Amniotic epithelial cell (primary cell): ENCODE measurements around the gene NUDCD3.

Source experiments
- DNase-seq: peaks from one replicate; pipeline ENCODE4 v3.0.0-alpha.2; 2010; ENCODE audit warnings: low read depth

NUDCD3 gene

DNA sequence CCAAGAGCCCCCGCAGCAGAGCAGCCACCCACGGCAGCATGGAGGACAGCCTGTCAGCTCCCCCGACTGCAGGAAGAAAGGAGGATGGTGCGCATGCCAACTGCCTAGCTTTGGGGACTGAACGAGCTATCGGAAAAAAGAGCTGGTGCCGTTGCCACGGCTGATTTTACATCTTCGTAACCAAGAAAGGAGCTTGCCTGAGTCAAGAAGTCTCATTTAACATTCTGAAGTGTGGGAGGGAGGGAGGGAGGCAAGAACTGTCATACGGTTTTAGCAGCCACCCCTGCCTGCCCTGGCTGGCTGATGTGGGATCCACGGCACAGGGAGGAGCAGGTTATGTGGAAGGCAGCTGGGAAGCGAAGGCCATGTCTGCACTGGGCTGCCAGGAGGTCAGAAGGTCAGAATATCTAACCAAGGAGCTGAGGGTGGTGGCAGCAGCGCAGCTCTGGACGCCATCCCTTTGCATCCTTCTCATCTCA, 90.4 kb downstream of the NUDCD3 start:
- no peak for DNase-seq

DNA sequence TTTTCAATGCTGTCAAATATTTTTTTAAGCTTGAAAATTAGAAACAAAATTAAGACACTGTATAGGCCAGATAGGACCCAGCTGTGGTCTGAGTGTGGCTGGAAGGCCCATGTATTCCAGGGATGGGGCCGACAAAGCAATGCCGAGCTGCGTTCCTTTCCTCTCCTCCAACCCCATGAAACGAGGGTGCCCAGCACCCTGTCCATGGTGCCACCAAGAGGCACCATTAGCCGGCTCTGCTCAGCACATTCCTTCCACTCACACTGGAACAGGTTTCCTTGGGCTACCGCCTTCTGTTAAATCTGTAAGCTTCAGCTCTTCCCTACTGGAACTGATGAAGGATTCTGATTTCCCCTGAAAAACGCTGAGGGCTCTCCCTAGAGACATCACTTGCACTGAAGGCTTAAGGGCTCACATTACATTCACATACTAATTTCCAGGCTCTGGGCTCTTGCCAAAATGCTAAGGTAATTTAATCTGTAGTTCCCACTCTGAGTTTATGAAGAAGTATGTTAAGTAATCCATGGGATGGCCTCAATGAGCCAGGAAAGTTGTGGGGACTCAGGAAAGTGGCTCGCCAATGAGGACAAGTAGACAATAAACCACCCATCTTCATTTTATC, 91.4 kb downstream of the NUDCD3 start:
- no peak for DNase-seq

DNA sequence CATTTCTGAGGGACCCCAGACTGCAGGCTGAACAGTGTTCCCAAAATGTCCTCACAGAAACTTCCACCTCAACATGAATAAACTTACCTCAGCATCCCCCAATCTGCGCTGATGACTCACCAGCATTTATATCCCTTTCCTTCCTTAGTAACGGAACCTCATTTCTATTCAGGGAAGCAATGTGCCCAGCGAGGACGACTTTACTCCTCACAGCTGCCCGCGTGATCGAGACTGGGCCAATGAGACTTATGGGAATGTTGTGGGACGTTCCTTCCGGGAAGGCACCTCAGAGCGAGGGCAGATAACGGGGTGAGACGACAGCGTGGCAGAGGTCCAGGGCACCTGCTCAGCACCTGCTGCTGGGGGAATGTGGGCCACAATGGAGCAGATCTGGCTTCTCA, 91.9 kb downstream of the NUDCD3 start:
- no peak for DNase-seq

DNA sequence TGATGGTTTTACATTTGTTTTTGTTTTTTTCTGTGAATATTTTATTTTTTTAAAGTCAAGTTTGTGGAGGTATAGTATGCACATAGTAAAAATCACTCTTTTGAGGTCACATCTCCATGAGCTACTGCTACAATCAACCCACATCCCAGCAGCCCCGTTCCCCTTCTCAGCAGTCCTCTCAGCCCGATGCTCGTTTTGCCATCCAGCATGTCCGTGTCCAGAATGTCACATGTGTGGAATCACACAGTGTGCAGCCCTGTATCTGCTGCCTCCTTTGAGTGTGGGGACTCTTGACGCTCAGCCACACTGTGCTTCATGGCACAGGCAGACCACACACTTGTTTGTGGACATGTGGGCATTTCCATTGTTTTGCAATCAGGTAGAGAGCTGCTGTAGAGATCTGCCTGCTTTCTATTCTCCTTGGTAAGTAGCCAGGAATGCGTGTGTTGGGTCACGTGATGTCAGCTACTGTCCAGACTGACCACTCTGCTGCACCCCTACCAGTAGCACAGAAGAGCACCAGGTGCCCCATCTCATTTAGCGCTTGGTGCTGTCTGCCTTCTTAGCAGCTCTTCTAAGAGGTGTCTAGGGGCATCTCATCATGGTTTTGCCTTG, 93.4 kb downstream of the NUDCD3 start:
- peak; percentile 86 for DNase-seq

DNA sequence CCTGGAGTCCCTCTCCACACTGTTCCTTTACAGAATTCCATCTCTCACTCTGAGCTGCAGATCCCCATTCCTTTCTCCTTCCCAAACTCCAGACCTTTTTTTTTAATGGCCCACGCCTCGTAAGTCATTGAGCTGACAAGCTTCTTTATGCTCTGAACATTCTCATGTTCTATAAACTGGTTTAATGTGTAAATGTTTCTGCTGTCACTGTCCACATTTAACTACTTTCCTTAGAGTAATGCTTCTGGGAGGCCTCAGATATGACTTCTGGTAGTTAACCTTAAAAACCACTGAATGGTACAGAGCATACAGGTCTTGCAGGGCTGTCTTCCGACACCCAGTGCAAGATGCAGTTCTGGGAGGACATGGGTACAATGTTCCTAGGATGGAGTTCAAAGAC, 94.0 kb downstream of the NUDCD3 start:
- no peak for DNase-seq

DNA sequence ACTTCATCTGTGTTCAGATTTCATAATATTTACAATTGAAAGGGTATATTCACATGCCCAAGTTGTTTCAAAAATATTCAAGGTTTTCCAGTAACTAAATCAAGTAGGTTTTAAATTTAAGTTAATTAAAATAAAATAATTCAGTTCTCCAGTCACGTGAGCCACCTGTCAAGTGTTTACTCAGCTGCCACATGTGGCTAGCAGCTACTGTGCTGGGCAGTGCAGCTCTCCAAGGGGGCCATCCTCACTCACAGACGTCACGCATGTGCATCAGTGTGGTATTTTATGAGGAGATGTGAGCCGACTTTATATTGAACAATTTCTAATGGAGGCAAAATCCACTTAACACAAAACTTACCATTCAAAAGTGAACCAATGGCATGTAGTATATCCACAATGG, 95.4 kb downstream of the NUDCD3 start:
- DNase-seq, result no peak

DNA sequence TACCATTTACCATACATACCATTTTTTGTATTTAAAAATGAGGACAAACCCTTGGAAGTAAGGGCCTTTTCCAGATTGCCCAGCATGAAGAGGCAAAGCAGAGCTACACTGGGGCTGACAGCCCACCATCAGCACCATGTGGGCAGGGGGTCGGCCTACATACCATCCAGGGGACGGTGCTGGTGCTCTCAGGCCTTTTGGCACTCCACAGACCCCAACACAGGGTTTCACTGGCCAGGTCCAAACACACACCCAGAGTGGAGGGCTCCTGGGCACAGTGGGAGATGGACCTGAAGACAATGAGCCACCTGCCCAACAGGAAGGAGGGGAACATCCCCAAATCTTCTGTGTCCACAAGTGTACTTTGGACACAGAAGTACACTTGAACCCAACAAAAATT, 95.8 kb downstream of the NUDCD3 start:
- no peak for DNase-seq

DNA sequence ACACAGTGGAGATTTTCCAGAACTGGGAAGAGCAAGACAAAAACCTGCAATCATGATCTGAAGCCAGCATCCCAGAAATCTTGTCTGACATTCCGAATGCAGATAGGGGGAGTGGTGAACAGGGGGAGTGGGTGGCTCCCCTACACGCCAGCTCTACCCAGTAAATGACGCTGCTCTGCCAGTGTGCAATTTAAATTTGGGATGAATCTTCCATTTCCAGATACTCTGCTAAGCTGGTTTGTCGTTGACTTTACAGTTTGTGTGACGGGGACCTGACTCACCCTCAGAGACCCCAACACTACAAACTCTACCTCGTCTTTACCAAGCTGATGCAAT, 96.4 kb downstream of the NUDCD3 start:
- DNase-seq, result no peak

DNA sequence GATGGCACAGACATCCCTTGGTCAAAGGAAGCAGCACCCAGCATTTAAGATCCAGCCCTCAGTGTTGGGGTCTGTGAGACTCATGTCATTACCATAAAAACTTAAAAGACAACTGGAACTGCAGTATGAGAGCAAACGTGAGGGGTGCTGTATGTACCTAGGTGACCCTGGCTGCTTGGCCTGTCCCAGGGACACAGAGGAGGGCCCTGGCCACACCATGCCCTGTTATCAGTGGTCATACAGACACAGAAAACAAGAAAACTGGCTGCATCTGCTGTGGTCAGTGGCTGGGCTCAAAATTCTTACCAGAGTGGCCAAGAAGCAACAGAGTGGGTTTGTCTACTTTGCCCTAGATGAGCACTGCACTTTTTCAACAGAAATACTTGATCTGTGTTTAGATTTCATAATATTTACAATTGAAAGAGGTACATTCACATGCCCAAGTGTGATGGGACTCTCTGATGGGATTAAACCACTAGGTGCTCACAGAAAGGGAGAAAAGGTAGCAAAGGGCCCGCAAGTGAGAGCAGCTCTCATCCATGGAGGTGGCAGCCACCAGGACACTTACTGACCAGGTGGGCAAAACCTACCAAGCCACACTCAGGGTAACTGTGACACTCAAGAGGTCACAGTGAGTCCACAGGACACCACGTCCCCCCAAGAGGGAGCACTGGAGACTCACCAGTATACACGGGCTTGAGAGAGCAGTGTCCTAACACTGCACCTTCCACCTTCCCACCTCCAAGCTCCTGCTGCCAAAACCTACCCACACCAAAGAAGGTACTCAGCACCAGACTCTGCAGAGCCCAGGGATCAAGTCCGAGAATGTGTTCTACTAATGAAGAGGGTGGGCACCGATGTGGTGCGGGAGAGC, 97.0 kb downstream of the NUDCD3 start:
- DNase-seq, result no peak

DNA sequence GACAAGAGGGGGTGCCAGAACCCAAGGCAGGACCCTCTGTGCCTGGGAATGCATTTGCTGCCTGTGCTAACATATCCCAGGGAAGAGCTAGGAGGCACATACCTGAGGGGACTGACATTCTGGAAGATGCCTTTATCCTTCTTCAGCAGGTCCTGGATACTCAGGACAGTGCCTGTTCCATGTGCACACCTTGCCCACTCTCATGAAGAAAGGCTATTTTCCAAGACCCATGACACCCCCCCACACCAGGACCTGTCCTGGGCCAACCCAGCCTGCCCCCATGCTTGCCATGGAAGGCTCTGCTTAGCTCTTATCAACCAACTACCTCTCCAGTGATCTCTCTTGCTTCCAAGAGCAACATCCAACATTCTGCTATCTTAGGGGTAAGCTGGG, 97.8 kb downstream of the NUDCD3 start:
- DNase-seq, result no peak

DNA sequence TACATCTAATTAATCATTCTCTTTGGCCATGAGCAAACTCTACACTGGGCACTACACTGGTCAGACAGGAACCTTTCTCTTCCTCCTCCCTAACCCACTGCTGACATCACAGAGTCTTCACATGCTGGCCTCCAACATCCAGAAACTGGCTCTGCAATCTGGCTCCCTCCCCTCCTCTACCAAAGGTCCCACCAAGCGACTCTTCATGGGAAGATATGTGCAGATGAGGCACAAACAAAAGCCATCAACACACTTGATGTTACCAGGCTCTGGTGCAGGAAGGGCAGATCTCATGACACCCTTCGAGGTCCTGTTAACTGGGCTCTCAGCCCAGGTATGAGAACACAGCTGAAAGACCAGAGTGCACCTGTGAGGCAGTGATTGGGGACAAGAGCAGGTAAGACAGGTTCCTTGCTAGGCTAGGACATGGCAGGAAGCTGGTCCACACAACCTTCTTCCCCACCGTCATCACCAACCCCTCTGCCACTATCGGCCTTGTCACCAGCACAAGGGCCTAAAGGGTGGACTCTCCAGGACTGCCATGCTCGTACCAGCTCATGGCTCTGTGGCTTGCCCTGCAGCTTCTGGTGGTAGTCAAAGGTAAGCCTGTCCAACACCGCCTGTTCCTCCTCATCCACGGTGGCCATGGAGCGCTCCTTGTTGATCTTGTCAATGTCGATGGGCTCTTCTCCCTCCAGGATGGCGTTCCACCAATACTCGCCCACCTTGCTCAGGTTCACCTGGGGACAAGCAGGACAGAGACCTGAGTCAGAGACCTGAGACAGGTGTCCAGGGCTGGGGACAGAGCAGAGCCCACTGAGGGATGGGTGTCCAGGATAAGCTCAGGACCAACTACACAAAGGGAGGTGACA, 98.5 kb downstream of the NUDCD3 start:
- DNase-seq, result no peak

DNA sequence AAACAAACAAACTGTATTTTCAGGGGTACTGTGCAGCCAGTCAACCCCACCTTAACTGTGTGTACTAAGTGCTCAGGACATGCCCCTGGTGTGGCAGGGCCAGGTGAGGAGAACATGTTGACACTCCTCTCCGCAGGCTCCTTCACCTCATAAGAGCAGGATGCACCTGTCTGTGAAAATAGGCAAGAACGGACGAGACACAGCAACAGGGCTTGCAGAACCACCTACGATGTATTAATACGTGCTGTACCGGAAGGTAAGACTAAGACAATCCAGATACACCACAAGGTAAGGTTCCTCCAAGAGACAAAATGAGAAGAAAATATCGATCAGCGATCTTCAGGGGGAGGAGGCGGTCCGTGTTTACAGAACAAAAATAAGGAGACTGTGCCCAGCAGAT, 99.3 kb downstream of the NUDCD3 start:
- DNase-seq, result no peak

DNA sequence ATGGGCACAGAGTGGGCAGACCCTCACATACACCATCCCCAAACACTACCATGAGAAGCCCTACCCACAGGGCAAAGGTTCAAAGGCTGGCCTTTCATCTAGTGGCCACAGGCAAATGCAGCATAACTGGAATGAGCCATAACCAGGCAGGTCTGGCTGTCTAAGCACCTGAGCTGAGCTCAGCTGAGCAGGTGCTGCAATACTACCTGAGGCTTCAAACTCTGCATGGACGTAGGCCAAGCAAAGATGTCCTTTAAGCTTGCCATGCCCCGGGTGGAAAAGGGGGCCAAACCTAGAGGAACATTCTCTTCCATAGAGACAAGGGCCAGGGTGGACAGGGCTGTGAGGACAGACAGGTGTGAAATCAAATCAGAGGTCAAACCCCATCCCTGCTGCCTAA, 99.8 kb downstream of the NUDCD3 start:
- no peak for DNase-seq

DNA sequence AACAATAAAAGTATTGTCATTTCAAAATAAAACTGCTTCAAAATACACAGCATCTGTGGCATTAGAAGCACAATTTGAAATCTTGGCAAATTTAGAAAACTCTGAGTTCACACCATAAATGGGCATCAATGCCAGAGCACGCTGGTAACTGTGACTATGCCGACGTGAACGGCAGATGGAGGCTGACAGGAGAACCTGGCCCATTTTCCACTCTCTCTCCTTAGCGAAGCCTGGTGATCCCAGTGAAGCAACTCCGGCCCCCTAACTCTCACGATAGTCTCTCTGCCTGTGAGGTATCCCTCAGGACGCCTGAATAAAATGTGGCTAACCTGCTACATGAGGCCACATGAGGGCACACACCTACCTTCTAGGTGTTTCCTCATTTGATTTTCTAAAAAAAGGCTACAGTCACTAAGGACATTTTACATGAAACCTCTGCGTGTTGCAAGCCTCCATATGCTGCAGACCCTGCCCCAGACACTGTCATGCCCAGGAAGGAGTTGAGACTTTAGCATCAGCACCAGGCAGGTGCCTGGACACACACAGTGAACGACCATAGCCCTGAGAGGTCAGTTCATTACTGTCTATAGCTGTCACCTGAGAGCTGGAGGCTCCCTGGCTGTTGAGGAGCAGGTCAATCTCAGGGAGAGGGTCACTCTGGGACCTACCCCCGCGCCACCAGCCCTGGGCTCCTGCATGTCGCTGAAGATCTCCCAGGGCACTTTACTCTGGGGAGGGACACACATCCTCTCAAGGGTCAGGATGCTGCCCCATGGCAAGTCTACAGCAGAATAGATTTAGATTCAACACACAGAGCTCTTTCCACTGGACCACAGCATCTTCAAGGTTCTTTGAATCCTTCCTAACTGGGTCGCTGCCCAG, 102.1 kb downstream of the NUDCD3 start:
- DNase-seq, result no peak

DNA sequence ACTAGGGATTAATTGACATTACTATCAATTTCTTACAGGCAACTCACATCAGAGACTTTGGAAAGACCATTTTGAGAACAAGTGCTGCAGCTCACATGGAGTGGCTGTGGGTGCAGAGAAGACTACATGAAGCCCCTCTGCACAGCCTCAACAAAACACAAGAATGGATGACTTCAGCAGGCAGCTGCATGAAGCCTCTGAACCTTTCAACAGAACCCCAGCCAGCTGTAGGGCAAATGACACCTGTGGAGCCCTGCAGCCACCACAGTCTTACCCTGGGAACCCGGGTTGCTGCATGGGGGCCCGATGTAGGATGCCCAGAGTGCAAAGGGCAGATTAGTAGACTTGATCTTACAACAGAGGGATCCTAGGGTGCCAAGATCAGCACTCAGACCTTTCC, 103.1 kb downstream of the NUDCD3 start:
- DNase-seq, result no peak

DNA sequence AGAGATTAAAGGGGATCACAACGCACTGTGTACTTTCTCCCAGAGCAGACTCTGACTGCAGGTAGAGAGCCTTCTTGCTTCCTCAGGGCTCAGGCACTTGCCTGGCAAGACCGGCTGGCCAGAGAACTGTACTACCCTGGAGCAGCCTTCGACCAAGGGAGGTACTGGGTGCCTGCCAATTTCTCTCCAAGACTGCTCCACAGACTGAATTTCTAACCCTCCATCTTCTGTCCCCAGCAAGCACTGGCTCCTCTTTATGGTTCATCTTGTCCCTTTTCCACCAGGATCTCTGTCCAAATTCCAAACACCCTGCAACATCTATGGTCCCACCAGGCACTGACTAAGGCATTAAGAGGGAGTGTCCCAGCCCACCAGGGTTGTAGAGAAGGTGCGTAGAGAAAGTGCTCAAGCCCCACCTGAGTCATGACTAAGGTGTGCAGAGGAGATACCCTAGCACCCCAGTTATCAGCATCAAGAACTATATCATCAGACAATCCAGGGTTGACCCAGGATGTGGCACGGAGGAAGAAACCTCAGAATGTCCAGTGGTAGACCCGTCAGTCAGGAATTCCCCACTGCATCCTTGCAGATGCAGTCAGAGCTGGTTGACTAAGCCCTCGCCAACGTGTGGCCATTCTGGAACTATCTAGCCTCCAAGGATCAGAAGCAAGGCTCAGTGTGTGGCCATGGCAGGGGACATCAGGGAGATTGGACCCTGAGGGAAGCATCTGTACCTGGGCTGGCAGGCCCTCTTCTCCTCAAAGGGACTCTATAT, 104.1 kb downstream of the NUDCD3 start:
- peak; percentile 63 for DNase-seq

DNA sequence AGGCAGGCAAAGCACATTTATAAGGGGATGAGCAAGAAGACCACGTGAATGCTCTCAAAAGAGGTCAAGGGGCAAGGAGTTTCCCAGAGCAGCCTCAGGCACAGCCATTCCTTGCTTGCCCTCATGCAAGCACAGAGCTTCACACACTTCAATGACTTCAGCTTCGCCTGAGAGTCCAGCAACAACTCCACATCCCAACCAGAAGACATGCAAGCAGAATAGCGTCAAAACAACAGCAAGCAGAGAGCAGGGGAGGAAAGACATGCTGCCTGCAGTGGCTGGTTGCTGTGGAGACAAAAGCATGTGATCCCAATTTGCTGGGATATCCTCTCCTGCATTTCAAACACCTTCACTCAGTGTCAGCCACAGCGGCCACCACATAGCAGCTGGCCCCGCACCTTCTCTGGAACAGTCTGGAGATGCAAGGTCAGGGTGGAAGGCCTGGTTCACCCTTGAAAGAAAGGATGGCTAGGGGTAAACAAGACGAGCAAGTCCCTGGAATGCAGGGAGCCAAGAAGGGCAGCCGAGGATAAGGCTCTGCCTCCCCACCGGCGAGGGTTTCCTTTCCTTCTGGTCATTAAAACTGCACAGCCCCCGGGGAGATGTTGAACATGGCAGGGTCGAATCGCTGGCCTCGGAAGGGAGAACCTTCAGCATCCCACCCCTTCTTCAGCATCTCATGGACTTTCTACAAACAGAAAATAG, 104.9 kb downstream of the NUDCD3 start:
- no peak for DNase-seq

DNA sequence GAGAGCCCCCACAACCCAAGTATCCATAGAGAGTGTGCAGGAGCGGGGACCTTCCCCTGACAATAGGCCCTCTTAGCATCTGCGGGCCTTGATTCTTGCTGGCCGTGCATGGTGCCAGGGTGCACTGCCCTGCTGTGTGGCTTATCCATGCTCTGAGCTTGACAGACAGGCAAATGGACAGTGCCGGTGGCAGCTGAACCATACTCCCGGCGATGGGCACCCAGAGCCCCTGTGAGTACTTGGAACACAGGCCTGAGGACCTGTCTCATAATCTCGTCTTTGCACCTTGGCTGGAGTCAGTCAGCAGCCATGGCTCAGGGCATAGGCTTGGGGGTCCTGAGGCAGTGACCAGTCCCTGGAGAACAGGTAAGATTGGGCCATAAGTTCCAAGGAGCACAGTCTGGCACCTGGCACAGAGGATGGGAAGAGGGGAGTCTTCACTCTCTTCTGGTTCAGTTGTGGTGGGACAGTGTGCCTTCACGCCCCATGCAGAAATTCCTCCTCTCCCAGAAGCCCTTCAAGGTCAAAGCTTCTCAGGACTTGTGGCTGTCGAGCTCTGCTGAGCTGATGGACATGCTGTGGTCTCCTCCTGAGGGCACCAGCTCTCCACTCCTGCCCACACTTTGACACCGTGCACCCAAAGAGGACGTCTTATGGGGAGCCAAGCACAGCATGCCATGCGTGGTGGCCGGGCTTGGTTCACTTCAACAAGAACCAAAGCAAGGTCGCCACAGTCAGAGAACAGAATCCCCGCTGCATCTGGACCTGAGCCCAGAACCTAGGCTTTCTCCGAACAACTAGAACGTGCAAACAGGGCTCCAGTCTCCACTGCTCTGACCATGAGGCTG, 105.6 kb downstream of the NUDCD3 start:
- no peak for DNase-seq

DNA sequence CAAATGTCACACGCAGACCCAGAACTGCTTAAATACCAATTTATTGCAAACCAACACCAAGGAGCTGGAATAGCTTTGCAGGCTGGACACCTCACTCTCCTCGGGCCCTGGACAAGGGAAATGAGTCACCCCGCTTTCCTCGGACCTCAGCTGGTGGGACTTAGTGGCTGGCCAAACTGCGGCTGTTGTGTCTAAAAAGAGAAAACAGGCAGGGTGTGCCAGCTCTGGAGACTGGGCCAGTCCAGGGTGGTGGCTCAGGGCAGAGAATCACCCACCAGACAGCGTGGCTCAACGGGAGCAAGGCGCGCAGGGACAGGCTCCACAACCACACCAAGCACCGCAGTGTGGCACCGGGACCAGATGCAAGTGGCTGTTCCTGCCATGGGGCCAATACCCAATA, 106.9 kb downstream of the NUDCD3 start:
- peak; percentile 51 for DNase-seq
